ENCODE measurements around the gene CCDC102B.

Gene CCDC102B

GRCh38 chr18:68915061-68915460, 117.2 kb downstream of the CCDC102B start:
- H3K27me3 ChIP-seq (ENCODE audit: control insufficient read depth, low read length): no peaks in the 10 kb centered on the region
- H3K27ac ChIP-seq (ENCODE audit: low read depth, low read length): no peak overlapping the region
- H3K9me2 ChIP-seq (replicated peaks; ENCODE audit: control insufficient read depth, low read length): no peaks in the 10 kb centered on the region; the same call in 1 of the 2 replicates
- H3K4me3 ChIP-seq (ENCODE audit: low read length): no peak overlapping the region
- no peak overlapping the region for H3K4me2 ChIP-seq (ENCODE audit: low read length)
- H4K20me1 ChIP-seq (ENCODE audit: control insufficient read depth, insufficient read depth, low read depth, low read length): no peaks in the 10 kb centered on the region
- H3K9me3 ChIP-seq (ENCODE audit: control insufficient read depth, insufficient read depth, low read length): no peaks in the 10 kb centered on the region
- no peaks in the 10 kb centered on the region for H3F3A ChIP-seq (ENCODE audit: control insufficient read depth, insufficient read depth)
- H3K79me2 ChIP-seq (ENCODE audit: control insufficient read depth, low read length): no peaks in the 10 kb centered on the region
- no peak for TF ChIP-seq EZH2phosphoT487 (IDR thresholded peaks at IDR 0.05; ENCODE audit: borderline replicate concordance, low read length)
- TF ChIP-seq, protein P1, sequence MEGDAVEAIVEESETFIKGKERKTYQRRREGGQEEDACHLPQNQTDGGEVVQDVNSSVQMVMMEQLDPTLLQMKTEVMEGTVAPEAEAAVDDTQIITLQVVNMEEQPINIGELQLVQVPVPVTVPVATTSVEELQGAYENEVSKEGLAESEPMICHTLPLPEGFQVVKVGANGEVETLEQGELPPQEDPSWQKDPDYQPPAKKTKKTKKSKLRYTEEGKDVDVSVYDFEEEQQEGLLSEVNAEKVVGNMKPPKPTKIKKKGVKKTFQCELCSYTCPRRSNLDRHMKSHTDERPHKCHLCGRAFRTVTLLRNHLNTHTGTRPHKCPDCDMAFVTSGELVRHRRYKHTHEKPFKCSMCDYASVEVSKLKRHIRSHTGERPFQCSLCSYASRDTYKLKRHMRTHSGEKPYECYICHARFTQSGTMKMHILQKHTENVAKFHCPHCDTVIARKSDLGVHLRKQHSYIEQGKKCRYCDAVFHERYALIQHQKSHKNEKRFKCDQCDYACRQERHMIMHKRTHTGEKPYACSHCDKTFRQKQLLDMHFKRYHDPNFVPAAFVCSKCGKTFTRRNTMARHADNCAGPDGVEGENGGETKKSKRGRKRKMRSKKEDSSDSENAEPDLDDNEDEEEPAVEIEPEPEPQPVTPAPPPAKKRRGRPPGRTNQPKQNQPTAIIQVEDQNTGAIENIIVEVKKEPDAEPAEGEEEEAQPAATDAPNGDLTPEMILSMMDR (IDR thresholded peaks at IDR 0.05; ENCODE audit: low read depth, low read length, poor library complexity, severe bottlenecking): no peak
- peaks cover 8% of the 10 kb centered on the region for H3K4me1 ChIP-seq (ENCODE audit: control insufficient read depth, low read length)
- H3K36me3 ChIP-seq (ENCODE audit: control insufficient read depth, low read length): no peaks in the 10 kb centered on the region

DNA sequence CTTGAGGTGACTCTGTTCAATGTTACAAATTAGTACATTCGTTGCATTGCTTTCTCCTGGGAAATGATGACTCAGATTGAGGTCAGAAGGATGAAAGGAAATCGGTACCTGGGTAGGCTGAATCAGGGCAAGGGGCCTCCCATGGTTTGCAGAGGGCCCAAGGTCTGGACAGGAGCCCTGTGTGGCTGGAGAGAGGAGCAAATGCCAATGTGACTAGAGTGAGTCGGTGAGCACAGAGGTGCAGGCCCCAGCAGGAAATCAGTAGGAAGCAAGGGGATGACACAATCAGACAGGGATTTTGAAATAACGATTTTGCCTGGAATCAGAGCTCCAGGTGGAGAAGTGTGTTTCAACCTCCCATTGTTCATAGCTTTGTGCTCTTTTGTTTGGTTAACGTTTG, 118.9 kb downstream of the CCDC102B start:
- H3K27me3 ChIP-seq (ENCODE audit: control insufficient read depth, low read length): no peaks in the 10 kb centered on the region
- peaks cover 8% of the 10 kb centered on the region for H3K4me1 ChIP-seq (ENCODE audit: control insufficient read depth, low read length)
- H3K9me3 ChIP-seq (ENCODE audit: control insufficient read depth, insufficient read depth, low read length): no peaks in the 10 kb centered on the region
- H3K27ac ChIP-seq (ENCODE audit: low read depth, low read length): no peak overlapping the region
- H3F3A ChIP-seq (ENCODE audit: control insufficient read depth, insufficient read depth): no peaks in the 10 kb centered on the region
- no peak overlapping the region for H3K4me3 ChIP-seq (ENCODE audit: low read length)
- no peak for TF ChIP-seq EZH2phosphoT487 (IDR thresholded peaks at IDR 0.05; ENCODE audit: borderline replicate concordance, low read length)
- TF ChIP-seq, protein P1 (IDR thresholded peaks at IDR 0.05; ENCODE audit: low read depth, low read length, poor library complexity, severe bottlenecking): no peak
- no peaks in the 10 kb centered on the region for H3K36me3 ChIP-seq (ENCODE audit: control insufficient read depth, low read length)
- H3K9me2 ChIP-seq (replicated peaks; ENCODE audit: control insufficient read depth, low read length): no peaks in the 10 kb centered on the region; the same call in 1 of the 2 replicates
- H4K20me1 ChIP-seq (ENCODE audit: control insufficient read depth, insufficient read depth, low read depth, low read length): no peaks in the 10 kb centered on the region
- H3K4me2 ChIP-seq (ENCODE audit: low read length): no peak overlapping the region
- no peaks in the 10 kb centered on the region for H3K79me2 ChIP-seq (ENCODE audit: control insufficient read depth, low read length)

DNA sequence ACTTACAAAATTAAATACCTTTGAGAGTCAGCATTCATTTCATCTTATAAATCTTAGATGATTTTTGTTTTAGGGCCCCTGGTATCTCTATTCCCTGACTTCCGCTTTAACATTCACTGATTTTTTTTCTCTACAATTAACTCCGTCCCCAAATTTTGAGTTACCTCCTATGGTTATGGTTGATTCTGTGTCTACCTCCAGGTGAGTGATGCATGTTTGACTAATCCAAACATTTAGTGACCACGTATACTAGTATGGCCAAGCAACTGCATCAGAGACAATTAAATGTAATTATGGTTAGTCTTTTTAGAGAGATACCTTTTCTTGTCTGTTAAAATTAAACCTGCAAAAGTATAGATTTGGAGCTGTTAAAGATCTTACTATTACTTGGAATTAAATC, 120.3 kb downstream of the CCDC102B start:
- no peak for TF ChIP-seq EZH2phosphoT487 (IDR thresholded peaks at IDR 0.05; ENCODE audit: borderline replicate concordance, low read length)
- TF ChIP-seq, protein P1 (IDR thresholded peaks at IDR 0.05; ENCODE audit: low read depth, low read length, poor library complexity, severe bottlenecking): no peak
- H3K4me1 ChIP-seq (ENCODE audit: control insufficient read depth, low read length): peaks cover 7% of the 10 kb centered on the region
- H3K79me2 ChIP-seq (ENCODE audit: control insufficient read depth, low read length): no peaks in the 10 kb centered on the region
- no peaks in the 10 kb centered on the region for H4K20me1 ChIP-seq (ENCODE audit: control insufficient read depth, insufficient read depth, low read depth, low read length)
- H3K4me2 ChIP-seq (ENCODE audit: low read length): no peak overlapping the region
- no peaks in the 10 kb centered on the region; the same call in 1 of the 2 replicates for H3K9me2 ChIP-seq (replicated peaks; ENCODE audit: control insufficient read depth, low read length)
- H3K27ac ChIP-seq (ENCODE audit: low read depth, low read length): no peak overlapping the region
- no peaks in the 10 kb centered on the region for H3K36me3 ChIP-seq (ENCODE audit: control insufficient read depth, low read length)
- H3K27me3 ChIP-seq (ENCODE audit: control insufficient read depth, low read length): no peaks in the 10 kb centered on the region
- no peak overlapping the region for H3K4me3 ChIP-seq (ENCODE audit: low read length)
- H3K9me3 ChIP-seq (ENCODE audit: control insufficient read depth, insufficient read depth, low read length): no peaks in the 10 kb centered on the region
- H3F3A ChIP-seq (ENCODE audit: control insufficient read depth, insufficient read depth): no peaks in the 10 kb centered on the region
